ENCODE measurements around the gene RHOBTB3. TPM values are rescaled to one million over a fixed set of nuclear protein-coding genes. Genes with fewer than 3 reads are reported as not detected.

Gene RHOBTB3
- total RNA-seq, 4 donors from 2014 or later, result 40.1 to 95.7 (median 71.0) TPM

DNA sequence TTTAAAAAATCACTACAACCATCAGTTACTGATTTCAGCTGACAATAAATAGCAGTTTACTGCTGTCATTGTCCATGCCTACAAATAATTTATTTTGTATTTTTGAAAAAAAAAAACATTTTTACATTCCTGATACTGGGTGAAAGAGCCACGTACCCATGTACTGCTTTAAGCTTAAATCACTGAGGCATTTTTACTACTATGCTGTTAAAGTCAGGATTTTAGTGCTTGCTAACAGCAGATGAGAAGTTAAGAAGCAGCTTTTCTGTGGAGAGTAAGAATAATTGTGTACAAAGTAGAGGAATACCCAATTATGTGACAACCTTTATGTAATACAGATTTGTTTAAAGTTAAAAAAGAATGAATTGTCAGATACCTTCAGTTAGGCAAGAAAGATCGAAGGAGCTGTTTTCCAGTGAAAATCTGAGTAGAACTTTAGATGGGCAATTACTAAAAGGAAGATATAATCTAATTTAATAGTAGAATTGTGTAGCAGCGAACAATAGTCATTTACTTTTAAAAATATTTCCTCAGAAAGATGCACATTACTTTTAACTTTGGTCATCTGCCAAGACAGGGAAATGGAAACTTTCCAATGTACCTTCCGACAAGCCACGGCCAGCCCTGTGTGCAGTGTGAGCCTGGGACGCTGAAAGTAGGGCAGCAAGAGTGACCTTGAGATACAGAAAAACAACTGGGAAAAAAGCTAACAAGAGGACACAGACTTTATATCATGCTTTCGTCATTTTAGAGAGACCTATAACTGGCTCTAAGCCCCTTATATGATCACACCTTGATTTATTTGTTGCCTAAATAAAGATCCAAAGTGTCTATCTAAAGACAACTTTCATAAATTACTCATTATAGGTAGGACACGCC lies 39.9 kb downstream of the RHOBTB3 start:
- DNase-seq, result no peak
- H3K9me3 ChIP-seq, result no peaks in the 10 kb centered on the region

DNA sequence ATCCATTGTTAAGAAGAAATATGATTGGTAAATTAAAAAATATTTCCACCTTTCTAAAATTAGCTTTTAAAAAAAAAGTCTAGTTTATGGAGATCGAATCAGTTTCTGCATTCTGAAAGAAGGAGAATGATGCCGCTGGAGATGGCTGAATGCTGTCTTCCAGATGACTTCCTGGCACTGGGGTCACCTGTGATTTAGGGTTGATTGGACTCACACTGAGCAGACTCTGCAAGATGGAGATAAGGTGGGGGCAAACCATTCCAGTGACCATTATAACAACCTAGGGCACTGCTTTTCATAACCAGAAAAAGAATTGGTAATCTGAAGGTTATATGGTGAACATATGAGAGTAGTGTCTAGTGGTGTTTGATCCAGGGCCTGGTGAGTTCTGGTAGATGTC lies 40.8 kb downstream of the RHOBTB3 start:
- TF ChIP-seq, protein P1, sequence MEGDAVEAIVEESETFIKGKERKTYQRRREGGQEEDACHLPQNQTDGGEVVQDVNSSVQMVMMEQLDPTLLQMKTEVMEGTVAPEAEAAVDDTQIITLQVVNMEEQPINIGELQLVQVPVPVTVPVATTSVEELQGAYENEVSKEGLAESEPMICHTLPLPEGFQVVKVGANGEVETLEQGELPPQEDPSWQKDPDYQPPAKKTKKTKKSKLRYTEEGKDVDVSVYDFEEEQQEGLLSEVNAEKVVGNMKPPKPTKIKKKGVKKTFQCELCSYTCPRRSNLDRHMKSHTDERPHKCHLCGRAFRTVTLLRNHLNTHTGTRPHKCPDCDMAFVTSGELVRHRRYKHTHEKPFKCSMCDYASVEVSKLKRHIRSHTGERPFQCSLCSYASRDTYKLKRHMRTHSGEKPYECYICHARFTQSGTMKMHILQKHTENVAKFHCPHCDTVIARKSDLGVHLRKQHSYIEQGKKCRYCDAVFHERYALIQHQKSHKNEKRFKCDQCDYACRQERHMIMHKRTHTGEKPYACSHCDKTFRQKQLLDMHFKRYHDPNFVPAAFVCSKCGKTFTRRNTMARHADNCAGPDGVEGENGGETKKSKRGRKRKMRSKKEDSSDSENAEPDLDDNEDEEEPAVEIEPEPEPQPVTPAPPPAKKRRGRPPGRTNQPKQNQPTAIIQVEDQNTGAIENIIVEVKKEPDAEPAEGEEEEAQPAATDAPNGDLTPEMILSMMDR (IDR thresholded peaks at IDR 0.05), result no peak
- TF ChIP-seq POLR2A (IDR thresholded peaks at IDR 0.05), result no peak
- H3K4me1 ChIP-seq, result no peaks in the 10 kb centered on the region
- DNase-seq, result no peak
- no peaks in the 10 kb centered on the region for H3K9me3 ChIP-seq
- no peak overlapping the region for H3K27ac ChIP-seq
- H3K4me3 ChIP-seq, result no peak overlapping the region
- peaks cover 0 to 14% (median 0%) of the 10 kb centered on the region in 3 donors for H3K36me3 ChIP-seq
- H3K27me3 ChIP-seq, result no peaks in the 10 kb centered on the region

More for the DNA sequence above, 39.9 kb downstream of the RHOBTB3 start:
- TF ChIP-seq, protein P1 (IDR thresholded peaks at IDR 0.05), result no peak
- TF ChIP-seq POLR2A (IDR thresholded peaks at IDR 0.05), result no peak
- Histone ChIP-seq H3K4me1 (no peaks in the 10 kb centered on the region), H3K36me3 (peaks cover 0 to 14% (median 0%) of the 10 kb centered on the region in 3 donors), H3K27ac (no peak overlapping the region), H3K4me3 (no peak overlapping the region), H3K27me3 (no peaks in the 10 kb centered on the region)

GRCh38 chr5:95773335-95774059 lies 42.4 kb downstream of the RHOBTB3 start:
- peak overlapping the region in 1 of 4 donors; percentile 23 for H3K27ac ChIP-seq

DNA sequence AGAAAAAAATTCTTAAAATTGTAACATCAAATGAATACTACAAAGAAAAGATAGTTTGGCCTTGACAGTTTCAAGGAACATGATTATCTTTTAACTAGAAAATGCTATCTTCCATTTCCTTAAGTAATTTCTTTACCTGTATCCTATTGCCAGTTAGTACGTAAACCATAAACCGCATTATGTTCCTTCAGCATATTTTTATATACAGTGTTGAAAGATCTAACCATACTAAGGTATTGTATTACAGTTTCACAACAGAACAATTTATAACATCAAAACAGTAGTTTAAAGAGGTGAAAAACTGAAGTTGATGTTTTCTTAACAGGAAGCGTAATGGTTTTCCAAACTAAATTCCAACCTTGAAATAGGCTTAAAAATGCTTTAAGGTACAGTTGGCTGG lies 46.3 kb downstream of the RHOBTB3 start:
- Histone ChIP-seq H3K27me3 (no peaks in the 10 kb centered on the region), H3K4me3 (no peak overlapping the region), H3K9me3 (no peaks in the 10 kb centered on the region), H3K4me1 (no peaks in the 10 kb centered on the region), H3K27ac (no peak overlapping the region), H3K36me3 (no peaks in the 10 kb centered on the region)
- TF ChIP-seq, protein P1 (IDR thresholded peaks at IDR 0.05), result no peak
- no peak for TF ChIP-seq POLR2A (IDR thresholded peaks at IDR 0.05)
- no peak for DNase-seq

More at GRCh38 chr5:95773335-95774059, 42.4 kb downstream of the RHOBTB3 start:
- TF ChIP-seq, protein P1 (IDR thresholded peaks at IDR 0.05), result no peak
- TF ChIP-seq POLR2A (IDR thresholded peaks at IDR 0.05), result no peak
- Histone ChIP-seq H3K27me3 (no peaks in the 10 kb centered on the region), H3K36me3 (peaks cover 0 to 6% (median 0%) of the 10 kb centered on the region in 3 donors), H3K9me3 (no peaks in the 10 kb centered on the region), H3K4me3 (no peak overlapping the region), H3K4me1 (no peaks in the 10 kb centered on the region)
- no peak for DNase-seq

DNA sequence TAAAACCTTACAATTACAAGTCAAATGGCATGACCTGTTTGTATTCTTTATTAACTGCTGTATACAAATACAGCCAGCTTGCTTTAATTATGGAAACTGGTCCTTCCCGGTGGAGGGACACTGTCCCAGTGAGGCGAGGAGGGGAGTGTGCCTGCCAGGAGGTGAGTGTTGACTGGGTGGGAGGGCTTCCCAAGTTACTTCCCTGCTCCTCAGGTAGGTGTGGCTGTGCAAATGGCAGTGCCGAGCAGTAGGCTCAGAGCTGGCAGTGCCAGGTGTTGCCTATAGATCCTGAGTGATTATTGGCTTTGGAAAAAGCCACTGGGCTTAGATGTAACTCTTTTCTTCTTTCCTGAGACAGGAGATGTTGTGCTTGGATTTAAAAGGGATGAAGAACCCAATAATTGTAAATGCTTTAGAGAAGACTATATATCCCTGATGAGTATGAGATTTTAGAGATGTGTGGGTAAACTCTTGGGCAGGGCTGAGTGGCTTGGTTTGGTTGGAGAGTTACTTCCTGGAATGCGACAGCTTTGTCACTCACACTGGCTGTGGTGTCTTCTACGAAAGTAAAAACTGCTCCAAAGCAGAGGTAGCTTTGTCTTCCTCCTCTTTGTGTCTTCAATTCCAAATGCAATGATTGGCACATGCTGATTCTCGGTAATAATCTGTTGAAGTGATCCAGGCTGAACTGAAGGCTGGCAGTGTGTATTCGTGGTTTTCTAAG lies 47.7 kb downstream of the RHOBTB3 start:
- no peak for DNase-seq
- no peaks in the 10 kb centered on the region for H3K9me3 ChIP-seq
- no peak overlapping the region for H3K4me3 ChIP-seq
- no peaks in the 10 kb centered on the region for H3K4me1 ChIP-seq
- peak overlapping the region in 2 of 4 donors; percentile 4 to 36 for H3K27ac ChIP-seq
- peaks cover 0 to 1% (median 0%) of the 10 kb centered on the region in 3 donors for H3K36me3 ChIP-seq
- H3K27me3 ChIP-seq, result no peaks in the 10 kb centered on the region
- TF ChIP-seq POLR2A (IDR thresholded peaks at IDR 0.05), result no peak
- TF ChIP-seq, protein P1 (IDR thresholded peaks at IDR 0.05), result no peak
